Endothelial cell (in vitro differentiated cells): ENCODE measurements around the gene TMEM202. TPM values are rescaled to one million over a fixed set of nuclear protein-coding genes. Genes with fewer than 3 reads are reported as not detected.
A peak's percentile ranks its signal among the peaks of the same experiment; 100 is the strongest.
"Not testable (repeated sequence)": the region's sequence is repeated elsewhere in the genome, so short reads cannot be mapped to it uniquely, and the experiment has no call there.

Experiments
- DNase-seq: peaks from one replicate; pipeline ENCODE4 v3.0.0; 2021; ENCODE audit warnings: low spot score
- H3K27ac Mint-ChIP-seq: one replicate; pipeline ENCODE4 v1.8.0; 2021; ENCODE audit warnings: mixed read lengths, inconsistent platforms; ENCODE audit not compliant: unreplicated experiment
- H3K27me3 Mint-ChIP-seq: one replicate; pipeline ENCODE4 v1.8.0; 2021; ENCODE audit warnings: mild to moderate bottlenecking, moderate library complexity, mixed read lengths, inconsistent platforms; ENCODE audit not compliant: unreplicated experiment
- H3K36me3 Mint-ChIP-seq: one replicate; pipeline ENCODE4 v1.8.0; 2021; ENCODE audit warnings: mild to moderate bottlenecking, low read depth, mixed read lengths, inconsistent platforms; ENCODE audit not compliant: unreplicated experiment
- H3K4me1 Mint-ChIP-seq: one replicate; pipeline ENCODE4 v1.8.0; 2021; ENCODE audit warnings: mild to moderate bottlenecking, mixed read lengths, inconsistent platforms; ENCODE audit not compliant: unreplicated experiment
- H3K4me3 Mint-ChIP-seq: one replicate; pipeline ENCODE4 v1.8.0; 2021; ENCODE audit warnings: mild to moderate bottlenecking, mixed read lengths, inconsistent platforms; ENCODE audit not compliant: unreplicated experiment
- H3K9me3 Mint-ChIP-seq: one replicate; pipeline ENCODE4 v1.8.0; 2021; ENCODE audit warnings: mixed read lengths, inconsistent platforms; ENCODE audit not compliant: unreplicated experiment
- total RNA-seq: library from RNA; stranded (reverse); fragmentation: NEBNext Ultra II Directional; extraction: Animal tissue kit (Norgen Biotek cat#: 25700); gene quantifications from one replicate; pipeline ENCODE4 v1.2.1, GENCODE V29; 2021; ENCODE audit not compliant: unreplicated experiment
- TF ChIP-seq, protein P1 (sequence below): fragments of 200-600 bp; sonication (generic); IDR thresholded peaks from one replicate; pipeline ENCODE4 v1.5.0; 2021; ENCODE audit warnings: antibody characterized with exemption; ENCODE audit not compliant: unreplicated experiment

Gene TMEM202
- total RNA-seq, 1 donor from 2014 or later: not detected

- Mint-ChIP-seq H3K27ac (no peak overlapping the region), H3K27me3 (peaks cover 16% of the 10 kb centered on the region)
- DNase-seq: no peak
These were observed 18.2 kb upstream of the TMEM202 start for GRCh38 chr15:72379856-72380430.

GRCh38 chr15:72380743-72381142, 17.4 kb upstream of the TMEM202 start:
- H3K9me3 Mint-ChIP-seq: no peaks in the 10 kb centered on the region
- TF ChIP-seq, protein P1, sequence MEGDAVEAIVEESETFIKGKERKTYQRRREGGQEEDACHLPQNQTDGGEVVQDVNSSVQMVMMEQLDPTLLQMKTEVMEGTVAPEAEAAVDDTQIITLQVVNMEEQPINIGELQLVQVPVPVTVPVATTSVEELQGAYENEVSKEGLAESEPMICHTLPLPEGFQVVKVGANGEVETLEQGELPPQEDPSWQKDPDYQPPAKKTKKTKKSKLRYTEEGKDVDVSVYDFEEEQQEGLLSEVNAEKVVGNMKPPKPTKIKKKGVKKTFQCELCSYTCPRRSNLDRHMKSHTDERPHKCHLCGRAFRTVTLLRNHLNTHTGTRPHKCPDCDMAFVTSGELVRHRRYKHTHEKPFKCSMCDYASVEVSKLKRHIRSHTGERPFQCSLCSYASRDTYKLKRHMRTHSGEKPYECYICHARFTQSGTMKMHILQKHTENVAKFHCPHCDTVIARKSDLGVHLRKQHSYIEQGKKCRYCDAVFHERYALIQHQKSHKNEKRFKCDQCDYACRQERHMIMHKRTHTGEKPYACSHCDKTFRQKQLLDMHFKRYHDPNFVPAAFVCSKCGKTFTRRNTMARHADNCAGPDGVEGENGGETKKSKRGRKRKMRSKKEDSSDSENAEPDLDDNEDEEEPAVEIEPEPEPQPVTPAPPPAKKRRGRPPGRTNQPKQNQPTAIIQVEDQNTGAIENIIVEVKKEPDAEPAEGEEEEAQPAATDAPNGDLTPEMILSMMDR: no peak
- DNase-seq: no peak
- H3K4me3 Mint-ChIP-seq: no peak overlapping the region
- peaks cover 22% of the 10 kb centered on the region for H3K4me1 Mint-ChIP-seq
- H3K27me3 Mint-ChIP-seq: peaks cover 10% of the 10 kb centered on the region
- peaks cover 4% of the 10 kb centered on the region for H3K36me3 Mint-ChIP-seq
- H3K27ac Mint-ChIP-seq: no peak overlapping the region

More at GRCh38 chr15:72379856-72380430, 18.2 kb upstream of the TMEM202 start:
- TF ChIP-seq, protein P1: no peak
- no peaks in the 10 kb centered on the region for H3K9me3 Mint-ChIP-seq
- peaks cover 30% of the 10 kb centered on the region for H3K4me1 Mint-ChIP-seq
- H3K36me3 Mint-ChIP-seq: peaks cover 5% of the 10 kb centered on the region
- H3K4me3 Mint-ChIP-seq: no peak overlapping the region

- Mint-ChIP-seq H3K9me3 (no peaks in the 10 kb centered on the region), H3K27me3 (no peaks in the 10 kb centered on the region), H3K36me3 (peaks cover 4% of the 10 kb centered on the region), H3K4me3 (no peak overlapping the region), H3K27ac (no peak overlapping the region), H3K4me1 (peaks cover 11% of the 10 kb centered on the region)
- DNase-seq: no peak
- TF ChIP-seq, protein P1: peak; percentile 26
These were observed 16.0 kb upstream of the TMEM202 start for GRCh38 chr15:72382146-72382545.

GRCh38 chr15:72387741-72388140, 10.4 kb upstream of the TMEM202 start:
- peaks cover 4% of the 10 kb centered on the region for H3K27me3 Mint-ChIP-seq
- no peaks in the 10 kb centered on the region for H3K9me3 Mint-ChIP-seq
- no peak for DNase-seq
- no peak overlapping the region for H3K4me3 Mint-ChIP-seq
- no peaks in the 10 kb centered on the region for H3K4me1 Mint-ChIP-seq
- TF ChIP-seq, protein P1: no peak
- H3K27ac Mint-ChIP-seq: no peak overlapping the region
- H3K36me3 Mint-ChIP-seq: peaks cover 4% of the 10 kb centered on the region

GRCh38 chr15:72389231-72389630, 8.9 kb upstream of the TMEM202 start:
- no peaks in the 10 kb centered on the region for H3K9me3 Mint-ChIP-seq
- H3K27me3 Mint-ChIP-seq: peaks cover 4% of the 10 kb centered on the region
- no peaks in the 10 kb centered on the region for H3K36me3 Mint-ChIP-seq
- no peak overlapping the region for H3K4me3 Mint-ChIP-seq
- H3K4me1 Mint-ChIP-seq: no peaks in the 10 kb centered on the region
- TF ChIP-seq, protein P1: no peak
- no peak for DNase-seq
- H3K27ac Mint-ChIP-seq: no peak overlapping the region

- H3K4me3 Mint-ChIP-seq, H3K36me3 Mint-ChIP-seq, H3K9me3 Mint-ChIP-seq, H3K4me1 Mint-ChIP-seq, H3K27me3 Mint-ChIP-seq, DNase-seq, H3K27ac Mint-ChIP-seq: not testable (repeated sequence)
These were observed 1.8 kb upstream of the TMEM202 start for GRCh38 chr15:72396331-72396730.
